Hematopoietic multipotent progenitor cell (in vitro differentiated cells): Measurements from ENCODE around the gene USP47. TPM values are rescaled to one million over a fixed set of nuclear protein-coding genes. Genes with fewer than 3 reads are reported as not detected.

Experiments used
- DNase-seq, 3 donors: peaks; one replicate each; pipeline ENCODE4 v3.0.0-alpha.2; 2011 to 2015; ENCODE audit warnings: low read depth in 2 of 3, low spot score in 2 of 3
- total RNA-seq: library from RNA; depleted of rRNA; stranded (reverse); fragments of >200 nt; gene quantifications from one replicate; pipeline ENCODE4 v1.2.3, GENCODE V29; 2012

USP47 gene
- total RNA-seq, 1 donor = 32.6 TPM

- no peak for DNase-seq
Observed at GRCh38 chr11:11964774-11965150, 123.0 kb downstream of the USP47 start.

- no peak for DNase-seq
Observed at GRCh38 chr11:11965192-11965591, 123.4 kb downstream of the USP47 start.

- DNase-seq = no peak
Observed at GRCh38 chr11:11965656-11966353, 124.0 kb downstream of the USP47 start.

- DNase-seq = no peak
Observed at GRCh38 chr11:11966354-11966741, 124.6 kb downstream of the USP47 start.

DNA sequence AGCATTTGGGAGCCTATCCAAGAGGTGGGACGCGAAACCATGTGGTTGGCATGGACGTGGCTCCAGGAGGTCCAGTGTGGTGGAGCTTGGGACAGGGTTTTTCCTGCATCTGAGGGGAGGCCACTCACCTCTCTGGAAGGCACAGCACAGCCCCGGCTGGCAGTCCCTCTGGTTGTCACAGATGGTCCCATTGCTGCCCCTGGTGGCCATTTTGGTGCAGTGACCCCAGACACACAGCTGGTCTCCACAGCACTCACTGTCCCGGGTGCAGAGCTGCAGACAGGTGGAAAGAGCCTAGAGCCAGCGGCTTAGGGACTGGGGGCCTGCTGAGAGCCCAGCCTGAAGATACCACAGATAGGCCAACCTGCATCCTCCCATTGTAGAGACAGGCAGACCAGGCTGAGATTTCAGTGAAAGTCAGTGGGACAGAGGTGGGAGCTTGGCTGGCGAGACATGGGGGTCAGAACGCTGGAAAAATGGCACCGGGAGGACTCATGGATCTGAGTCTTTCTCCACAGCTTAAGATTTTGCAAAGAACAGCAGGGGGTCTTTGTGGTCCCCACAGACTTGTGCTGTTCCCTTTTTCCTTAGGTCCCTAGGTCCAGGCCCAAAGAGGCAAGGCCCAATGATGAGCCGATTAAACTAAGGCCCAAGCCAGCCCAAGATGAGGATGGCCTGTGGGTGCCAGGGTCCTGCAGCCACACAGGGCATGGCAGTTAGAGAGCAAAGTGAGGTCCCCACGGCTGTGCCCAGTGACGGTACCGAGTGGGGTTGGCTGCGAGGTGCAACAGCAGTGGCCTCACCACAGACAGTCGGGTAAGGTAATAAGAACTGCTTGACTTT, 125.3 kb downstream of the USP47 start:
- DNase-seq = peak; percentile 14 to 70 (median 48)

DNA sequence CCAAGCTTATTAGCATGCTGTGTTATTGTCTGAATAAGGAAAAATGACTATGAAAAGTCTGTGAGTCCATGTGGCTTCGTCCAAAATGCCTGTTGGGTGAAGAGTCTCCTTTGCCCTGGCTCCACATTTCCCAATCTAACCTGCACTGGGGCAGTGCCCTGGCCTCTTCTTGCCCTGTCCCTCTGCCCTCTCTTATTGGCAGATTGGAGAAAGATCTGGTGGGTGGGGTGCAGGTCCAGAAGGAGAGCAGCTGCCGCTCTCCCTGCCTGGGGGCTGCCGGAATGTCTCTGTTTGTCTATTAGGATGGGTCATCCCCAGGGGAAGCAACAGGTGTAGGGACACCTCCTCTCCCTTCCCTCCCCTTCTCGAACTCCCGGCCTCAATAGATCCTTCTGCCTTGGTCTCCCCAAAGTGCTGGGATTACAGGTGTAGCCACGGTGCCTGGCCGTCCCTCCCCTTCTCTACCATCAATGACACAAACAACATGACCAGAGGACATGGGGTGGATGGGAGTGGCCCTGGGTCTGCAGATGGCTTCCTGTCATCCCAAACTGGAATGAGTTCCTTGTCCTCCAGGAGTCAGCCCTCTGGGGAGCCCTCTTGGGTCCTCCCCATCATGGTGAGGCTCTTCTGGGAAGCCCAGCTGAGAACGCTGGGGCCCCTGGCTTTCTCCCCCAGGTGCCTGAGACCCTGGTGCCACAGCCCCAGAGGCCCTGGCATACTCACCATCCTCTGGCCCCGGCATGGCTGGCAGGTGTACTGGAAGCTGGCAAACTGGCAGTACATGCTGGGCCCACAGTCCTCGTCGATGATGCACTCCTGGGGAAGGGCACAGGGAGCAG, 126.1 kb downstream of the USP47 start:
- no peak for DNase-seq

DNA sequence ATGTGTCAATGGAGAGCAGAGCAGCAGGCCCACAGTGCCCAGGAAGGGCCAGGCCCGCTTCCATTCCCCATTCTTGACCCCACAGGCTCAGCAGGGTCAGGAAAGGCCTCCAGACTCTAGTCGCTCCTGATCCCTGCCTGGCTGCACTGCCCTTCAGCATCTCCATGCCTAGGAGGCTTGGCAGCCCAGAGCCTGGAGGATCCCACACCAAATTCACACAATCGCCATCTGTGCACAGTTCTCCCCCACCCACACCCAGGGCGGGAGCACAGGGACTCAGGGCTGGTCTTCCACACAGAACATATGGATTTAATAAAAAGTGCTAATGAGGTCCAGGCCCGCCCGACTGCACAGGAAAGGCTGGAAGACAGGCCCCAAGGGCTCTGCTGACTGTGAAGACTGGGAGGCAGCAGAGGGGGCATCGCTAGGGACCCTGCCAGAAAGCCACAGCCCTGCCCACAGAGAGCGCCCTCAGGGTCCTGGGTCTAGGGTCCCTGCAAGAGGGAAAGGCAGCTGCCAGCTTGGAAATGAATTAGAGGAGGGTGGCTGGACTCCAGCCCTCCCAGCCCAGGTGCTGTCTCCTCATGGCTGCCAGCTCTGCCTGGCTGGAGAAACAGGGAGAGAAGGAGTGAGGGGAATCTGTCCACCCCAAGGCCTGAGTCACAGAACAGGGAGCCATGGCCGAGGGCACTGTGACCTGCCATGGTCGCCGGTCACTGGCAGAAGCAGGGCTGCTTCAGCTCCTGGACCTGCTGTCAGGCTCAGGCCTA, 126.9 kb downstream of the USP47 start:
- no peak for DNase-seq

GRCh38 chr11:11969380-11970215, 127.8 kb downstream of the USP47 start:
- DNase-seq = no peak

- DNase-seq = no peak
Observed at GRCh38 chr11:11970556-11970955, 128.8 kb downstream of the USP47 start.

- DNase-seq = no peak
Observed at GRCh38 chr11:11971906-11972547, 130.3 kb downstream of the USP47 start.

GRCh38 chr11:11972730-11973341, 131.1 kb downstream of the USP47 start:
- no peak for DNase-seq

DNA sequence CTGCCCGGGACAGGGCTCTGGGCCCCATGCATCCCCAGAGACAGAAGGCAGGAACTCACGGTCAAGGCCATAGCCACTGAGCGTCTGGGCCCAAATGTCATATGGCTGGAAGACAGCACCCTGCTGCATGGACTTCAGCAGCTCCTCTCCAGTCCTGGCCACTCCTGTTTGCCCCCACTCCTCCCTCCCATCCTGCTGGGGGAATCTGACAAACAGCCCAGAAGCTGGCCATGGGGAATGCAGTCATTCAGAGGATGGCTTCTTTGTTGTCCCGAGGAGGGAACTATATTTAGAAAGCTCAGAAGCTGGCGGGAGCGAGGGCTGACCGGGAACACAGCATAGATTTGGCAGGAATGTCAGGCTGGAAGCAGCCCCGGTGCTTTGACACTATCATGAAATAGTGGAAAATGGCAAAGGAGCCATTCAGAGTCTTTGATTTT, 131.6 kb downstream of the USP47 start:
- no peak for DNase-seq

GRCh38 chr11:11973866-11974265, 132.1 kb downstream of the USP47 start:
- no peak for DNase-seq

GRCh38 chr11:11975201-11976092, 133.7 kb downstream of the USP47 start:
- no peak for DNase-seq

DNA sequence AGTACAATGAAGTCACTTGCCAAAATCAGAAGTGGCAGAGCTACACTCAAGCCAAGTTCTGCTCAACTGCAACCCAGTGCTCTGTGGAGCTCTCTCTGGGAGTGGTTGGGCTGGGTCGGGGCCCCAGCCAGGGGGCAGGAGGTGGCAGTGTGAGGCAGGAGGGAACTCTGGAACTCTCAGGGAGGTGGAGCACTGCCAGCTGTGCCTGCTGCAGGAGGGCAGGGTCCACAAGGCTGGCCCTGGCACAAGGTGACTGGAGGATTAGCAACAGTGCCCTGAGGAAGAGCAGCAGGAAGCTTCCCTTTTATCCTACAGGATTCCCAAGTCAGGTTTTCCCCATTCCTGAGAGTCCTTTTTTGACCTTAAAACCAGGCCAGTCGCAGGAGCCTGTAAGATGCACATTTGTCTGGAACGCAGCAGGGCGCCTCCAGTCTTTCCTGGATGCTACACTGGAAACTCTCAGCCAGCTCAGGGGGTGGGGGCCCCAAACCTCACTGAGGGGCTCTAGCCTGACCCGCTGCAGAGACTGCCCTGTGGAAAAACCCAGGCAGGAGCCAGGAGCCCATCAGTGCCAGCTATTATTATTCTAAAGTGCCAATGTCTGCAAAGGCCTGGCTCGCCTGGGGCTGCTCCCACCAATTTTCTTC, 134.8 kb downstream of the USP47 start:
- DNase-seq = no peak

DNA sequence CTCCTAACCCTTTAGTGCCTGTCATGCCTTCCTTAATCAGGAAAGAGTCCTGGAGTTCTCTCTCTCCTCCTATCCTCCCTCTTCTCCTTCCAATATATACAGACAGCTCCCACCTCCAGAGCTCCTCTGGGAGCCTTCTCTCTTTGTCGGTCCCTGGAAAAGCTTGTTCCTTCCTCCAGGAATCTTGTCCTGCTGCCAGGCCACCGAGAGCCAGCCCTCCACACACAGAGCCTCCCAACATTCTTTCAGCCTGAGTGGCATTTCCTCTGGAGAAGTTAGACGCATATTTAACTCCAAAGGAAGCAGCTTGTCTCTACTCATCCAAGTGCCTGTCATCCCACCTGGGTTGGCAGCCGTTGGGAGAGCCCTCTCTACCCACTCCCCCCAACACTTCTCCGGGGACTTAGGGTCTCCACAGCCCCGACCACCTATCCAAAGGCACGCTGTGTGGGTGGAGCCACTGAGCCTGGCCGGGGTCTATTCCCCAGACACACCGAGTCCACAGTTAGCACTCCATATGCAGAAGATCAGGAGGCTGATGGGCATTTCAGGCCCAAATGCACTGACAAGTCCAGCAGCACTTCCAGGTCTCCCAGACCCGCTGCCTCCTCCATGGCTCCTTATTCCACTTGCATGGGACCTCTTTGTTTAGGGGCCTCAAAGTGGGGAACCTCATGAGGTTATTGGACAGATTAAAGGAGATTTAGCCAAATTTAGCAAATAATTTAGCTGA, 135.6 kb downstream of the USP47 start:
- no peak for DNase-seq
